Caco-2 (cell line): Measurements from ENCODE around the gene CRNKL1. TPM values are rescaled to one million over a fixed set of nuclear protein-coding genes. Genes with fewer than 3 reads are reported as not detected.

Experiments used
- BruUV-seq: library from RNA; stranded (reverse); fragments of 400-500 nt; replicated peaks from 2 replicates; lab custom pipeline; 2021; lab: Mats Ljungman, UMichigan
- CTCF ChIA-PET: fragments of 300-600 bp; sonication (Branson Sonifier 250); formaldehyde crosslinking; loops from one replicate; lab custom pipeline; 2022; ENCODE audit warnings: antibody characterized with exemption; lab: Charles Lee
- POLR2A ChIA-PET: fragments of 300-600 bp; sonication (Branson Sonifier 250); formaldehyde crosslinking; loops from one replicate; lab custom pipeline; 2022; ENCODE audit warnings: antibody characterized with exemption; lab: Charles Lee
- DNase-seq, 2 experiments: peaks; one replicate each; pipeline versions ENCODE4 v3.0.0 to v3.0.0-alpha.2; 2020 to 2022
- H3K27me3 ChIP-seq: replicated peaks from 2 replicates; pipeline ENCODE4 v1.6.0; 2011; ENCODE audit warnings: low read length; ENCODE audit not compliant: control insufficient read depth, insufficient read depth
- H3K36me3 ChIP-seq: 2 replicates; pipeline ENCODE4 v1.5.1; 2011; ENCODE audit warnings: low read length; ENCODE audit not compliant: control insufficient read depth, insufficient read depth
- H3K4me1 ChIP-seq: fragments of 250-450 bp; sonication (Bioruptor Pico); 2 replicates; pipeline ENCODE4 v1.5.1; 2020; ENCODE audit warnings: mild to moderate bottlenecking
- H3K4me3 ChIP-seq: 2 replicates; pipeline ENCODE4 v1.5.1; 2011; ENCODE audit warnings: low read depth, mild to moderate bottlenecking, control low read depth, low read length
- H3K9me3 ChIP-seq: fragments of 250-450 bp; sonication (Bioruptor Pico); 2 replicates; pipeline ENCODE4 v1.5.1; 2020; ENCODE audit warnings: mild to moderate bottlenecking, moderate library complexity
- H3K27ac Mint-ChIP-seq: one replicate; pipeline ENCODE4 v1.8.0; 2022; ENCODE audit warnings: mixed read lengths; ENCODE audit not compliant: unreplicated experiment
- H3K27me3 Mint-ChIP-seq: one replicate; pipeline ENCODE4 v1.8.0; 2022; ENCODE audit warnings: mixed read lengths; ENCODE audit not compliant: insufficient read depth, unreplicated experiment
- H3K36me3 Mint-ChIP-seq: one replicate; pipeline ENCODE4 v1.8.0; 2022; ENCODE audit warnings: mild to moderate bottlenecking, mixed read lengths; ENCODE audit not compliant: insufficient read depth, unreplicated experiment
- H3K4me1 Mint-ChIP-seq: one replicate; pipeline ENCODE4 v1.8.0; 2022; ENCODE audit warnings: low read depth, mixed read lengths; ENCODE audit not compliant: unreplicated experiment
- H3K4me3 Mint-ChIP-seq: one replicate; pipeline ENCODE4 v1.8.0; 2022; ENCODE audit warnings: mild to moderate bottlenecking, moderate library complexity, mixed read lengths; ENCODE audit not compliant: unreplicated experiment
- H3K9me3 Mint-ChIP-seq: one replicate; pipeline ENCODE4 v1.8.0; 2022; ENCODE audit warnings: mixed read lengths; ENCODE audit not compliant: unreplicated experiment
- CTCF ChIP-seq, 2 experiments: fragments of 200-600 bp in 1 of 2; IDR thresholded peaks; 1 replicate in 1 of 2; 2 replicates in 1 of 2; pipeline versions ENCODE4 v1.5.1 to v1.8.0; 2011 to 2022; ENCODE audit warnings: antibody characterized with exemption in 1 of 2, control low read depth in 1 of 2, inconsistent platforms in 1 of 2, low read depth in 1 of 2, low read length in 1 of 2, mild to moderate bottlenecking in 1 of 2, moderate library complexity in 1 of 2; ENCODE audit not compliant: insufficient read depth in 1 of 2, severe bottlenecking in 1 of 2, unreplicated experiment in 1 of 2
- intact Hi-C: fragments of 100-400 bp; cut with micrococcal nuclease; formaldehyde crosslinking; loops from one replicate; pipeline ENCODE4 v1.10.0; 2022; ENCODE audit not compliant: unreplicated experiment
- total RNA-seq: library from RNA; stranded (reverse); gene quantifications from 2 replicates; pipeline ENCODE4 v1.2.3, GENCODE V29; 2022

Gene CRNKL1
- total RNA-seq, 1 experiment from 2014 or later, result 27.0 TPM

- no peak overlapping the region for H3K27ac Mint-ChIP-seq
- no peak for TF ChIP-seq CTCF (IDR thresholded peaks at IDR 0.05; ENCODE audit: insufficient read depth in 1 of 2, low read depth in 1 of 2, low read length in 1 of 2, severe bottlenecking in 1 of 2, unreplicated experiment in 1 of 2)
Measured at GRCh38 chr20:19986419-19986818, 65.8 kb downstream of the CRNKL1 start.

More at GRCh38 chr20:19986419-19986818, 65.8 kb downstream of the CRNKL1 start:
- H3K4me1 Mint-ChIP-seq, result peaks cover 37% of the 10 kb centered on the region
- H3K27me3 Mint-ChIP-seq, result no peaks in the 10 kb centered on the region
- no peaks in the 10 kb centered on the region for H3K36me3 ChIP-seq
- H3K9me3 ChIP-seq, result no peaks in the 10 kb centered on the region
- no peaks in the 10 kb centered on the region for H3K9me3 Mint-ChIP-seq
- ChIA-PET POLR2A (no interaction called here), CTCF (no interaction called here)
- peaks cover 12% of the 10 kb centered on the region for H3K4me1 ChIP-seq
- intact Hi-C loops, result no loop called here
- no TSS peak for BruUV-seq
- no peak for DNase-seq
- H3K4me3 ChIP-seq, result no peak overlapping the region
- peaks cover 20% of the 10 kb centered on the region for H3K36me3 Mint-ChIP-seq
- no peaks in the 10 kb centered on the region for H3K27me3 ChIP-seq
- no peak overlapping the region for H3K4me3 Mint-ChIP-seq

Other genes starting within 250 kb of the CRNKL1 start
- 77.5 and 81.5 TPM in 2 replicates for gene NAA20, start 35.1 kb downstream of the CRNKL1 start, total RNA-seq
- not detected in 2 replicates for gene CFAP61, start 66 bp upstream of the CRNKL1 start, total RNA-seq